ENCODE measurements around the gene ZNF107.

Gene ZNF107

GRCh38 chr7:64621656-64622055, 44.3 kb upstream of the ZNF107 start:
- no peak overlapping the region for H3K4me3 ChIP-seq (ENCODE audit: low read depth, low read length, poor library complexity, severe bottlenecking)
- no peaks in the 10 kb centered on the region for H4K20me1 ChIP-seq (ENCODE audit: insufficient read depth, low read length)
- no peaks in the 10 kb centered on the region for H3K79me2 ChIP-seq (ENCODE audit: insufficient read depth, low read length)
- H3K4me2 ChIP-seq (ENCODE audit: low read length): no peak overlapping the region
- no peaks in the 10 kb centered on the region for H3K27me3 ChIP-seq (ENCODE audit: insufficient read depth, low read length)
- no peak overlapping the region for H3K9ac ChIP-seq (ENCODE audit: low read length)
- no peak for TF ChIP-seq EZH2 (IDR thresholded peaks at IDR 0.05; ENCODE audit: borderline replicate concordance, low read length)
- TF ChIP-seq, protein P1, sequence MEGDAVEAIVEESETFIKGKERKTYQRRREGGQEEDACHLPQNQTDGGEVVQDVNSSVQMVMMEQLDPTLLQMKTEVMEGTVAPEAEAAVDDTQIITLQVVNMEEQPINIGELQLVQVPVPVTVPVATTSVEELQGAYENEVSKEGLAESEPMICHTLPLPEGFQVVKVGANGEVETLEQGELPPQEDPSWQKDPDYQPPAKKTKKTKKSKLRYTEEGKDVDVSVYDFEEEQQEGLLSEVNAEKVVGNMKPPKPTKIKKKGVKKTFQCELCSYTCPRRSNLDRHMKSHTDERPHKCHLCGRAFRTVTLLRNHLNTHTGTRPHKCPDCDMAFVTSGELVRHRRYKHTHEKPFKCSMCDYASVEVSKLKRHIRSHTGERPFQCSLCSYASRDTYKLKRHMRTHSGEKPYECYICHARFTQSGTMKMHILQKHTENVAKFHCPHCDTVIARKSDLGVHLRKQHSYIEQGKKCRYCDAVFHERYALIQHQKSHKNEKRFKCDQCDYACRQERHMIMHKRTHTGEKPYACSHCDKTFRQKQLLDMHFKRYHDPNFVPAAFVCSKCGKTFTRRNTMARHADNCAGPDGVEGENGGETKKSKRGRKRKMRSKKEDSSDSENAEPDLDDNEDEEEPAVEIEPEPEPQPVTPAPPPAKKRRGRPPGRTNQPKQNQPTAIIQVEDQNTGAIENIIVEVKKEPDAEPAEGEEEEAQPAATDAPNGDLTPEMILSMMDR (IDR thresholded peaks at IDR 0.05; ENCODE audit: low read length): peak; percentile 29; the same call in 1 of the 2 replicates
- no peaks in the 10 kb centered on the region for H3K9me2 ChIP-seq (ENCODE audit: low read depth, low read length)
- no peaks in the 10 kb centered on the region for H3K4me1 ChIP-seq (ENCODE audit: insufficient read depth, low read length, severe bottlenecking)
- H3K36me3 ChIP-seq (ENCODE audit: insufficient read depth, low read length): no peaks in the 10 kb centered on the region
- H3K9me3 ChIP-seq (ENCODE audit: low read length): peaks cover 13% of the 10 kb centered on the region
- no peak overlapping the region for H2AFZ ChIP-seq (ENCODE audit: low read length)
- H3K27ac ChIP-seq (ENCODE audit: low read depth, low read length, poor library complexity, severe bottlenecking): no peak overlapping the region
- no peaks in the 10 kb centered on the region for H3F3A ChIP-seq (ENCODE audit: insufficient read depth, low read length)

DNA sequence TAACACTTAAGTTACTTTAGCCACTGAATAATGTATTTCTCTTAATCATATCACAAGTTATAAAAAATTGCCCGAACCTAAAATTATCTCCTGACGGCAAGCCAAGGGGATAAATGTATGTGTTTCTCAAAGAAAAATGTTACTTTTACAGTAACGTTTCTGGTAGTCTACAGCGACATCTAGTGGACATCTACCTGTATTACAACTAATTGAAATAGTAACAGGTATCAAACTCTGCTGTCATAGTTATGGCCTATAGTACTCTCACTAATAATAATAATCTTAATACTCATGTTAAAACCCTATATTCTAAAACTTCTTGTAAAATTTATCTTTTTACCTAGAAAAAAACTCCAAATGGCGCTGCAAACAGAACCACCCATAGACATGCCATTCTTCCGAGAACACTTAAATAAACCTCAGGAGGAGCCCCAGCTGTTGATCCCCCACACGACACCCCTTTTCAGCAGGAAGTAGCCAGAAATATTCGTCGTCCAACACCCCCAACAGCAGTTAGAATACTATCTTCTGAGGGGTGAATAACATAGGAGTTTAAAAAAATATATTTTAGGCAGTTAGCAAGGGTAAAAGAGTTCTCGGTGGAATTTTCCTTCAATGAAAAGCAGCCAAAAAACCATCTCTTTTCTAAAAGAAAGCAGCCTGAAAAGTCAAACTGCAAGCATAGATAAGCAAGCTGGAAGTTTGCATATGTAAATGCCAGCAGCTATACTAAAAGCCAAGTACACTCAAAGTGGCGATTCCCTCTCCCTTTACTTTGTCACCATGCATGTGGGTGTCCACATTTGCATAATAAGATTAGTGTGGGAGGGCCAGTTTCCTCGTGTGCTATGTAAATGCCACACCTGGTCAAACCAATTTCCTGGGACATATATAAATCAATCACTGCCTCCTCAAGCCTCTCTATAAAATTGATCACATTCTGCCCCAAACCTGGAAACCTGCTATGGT, 40.5 kb upstream of the ZNF107 start:
- H3K4me2 ChIP-seq (ENCODE audit: low read length): no peak overlapping the region
- H3K79me2 ChIP-seq (ENCODE audit: insufficient read depth, low read length): no peaks in the 10 kb centered on the region
- no peaks in the 10 kb centered on the region for H3K27me3 ChIP-seq (ENCODE audit: insufficient read depth, low read length)
- H2AFZ ChIP-seq (ENCODE audit: low read length): no peak overlapping the region
- H3K27ac ChIP-seq (ENCODE audit: low read depth, low read length, poor library complexity, severe bottlenecking): no peak overlapping the region
- no peak overlapping the region for H3K9ac ChIP-seq (ENCODE audit: low read length)
- H3K36me3 ChIP-seq (ENCODE audit: insufficient read depth, low read length): no peaks in the 10 kb centered on the region
- H3K9me2 ChIP-seq (ENCODE audit: low read depth, low read length): no peaks in the 10 kb centered on the region
- no peaks in the 10 kb centered on the region for H3F3A ChIP-seq (ENCODE audit: insufficient read depth, low read length)
- H3K4me1 ChIP-seq (ENCODE audit: insufficient read depth, low read length, severe bottlenecking): no peaks in the 10 kb centered on the region
- no peaks in the 10 kb centered on the region for H4K20me1 ChIP-seq (ENCODE audit: insufficient read depth, low read length)
- H3K9me3 ChIP-seq (ENCODE audit: low read length): peaks cover under 1% of the 10 kb centered on the region; the same call in 1 of the 2 replicates
- H3K4me3 ChIP-seq (ENCODE audit: low read depth, low read length, poor library complexity, severe bottlenecking): no peak overlapping the region
- TF ChIP-seq, protein P1 (IDR thresholded peaks at IDR 0.05; ENCODE audit: low read length): peak; percentile 94
- no peak for TF ChIP-seq EZH2 (IDR thresholded peaks at IDR 0.05; ENCODE audit: borderline replicate concordance, low read length)

DNA sequence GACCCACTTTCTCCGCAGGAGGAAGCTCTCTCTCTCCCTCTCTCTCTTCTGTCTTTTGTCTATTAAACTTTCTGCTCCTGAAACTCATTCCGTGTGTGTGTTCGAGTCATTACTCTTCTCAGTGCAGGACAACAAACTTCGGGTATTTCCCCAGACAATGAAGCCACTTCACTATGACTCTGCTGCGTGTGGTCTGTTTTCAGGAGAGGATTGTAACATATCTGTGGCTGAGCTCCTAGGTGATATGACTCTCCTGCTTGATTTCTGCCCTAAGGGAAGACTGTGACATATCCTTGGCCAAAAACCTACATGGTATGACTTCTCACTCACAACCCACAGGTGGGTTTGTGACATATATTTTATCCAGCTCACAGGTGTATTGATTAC, 39.9 kb upstream of the ZNF107 start:
- H4K20me1 ChIP-seq (ENCODE audit: insufficient read depth, low read length): no peaks in the 10 kb centered on the region
- no peak overlapping the region for H3K9ac ChIP-seq (ENCODE audit: low read length)
- no peaks in the 10 kb centered on the region for H3K9me2 ChIP-seq (ENCODE audit: low read depth, low read length)
- no peaks in the 10 kb centered on the region for H3F3A ChIP-seq (ENCODE audit: insufficient read depth, low read length)
- no peak overlapping the region for H2AFZ ChIP-seq (ENCODE audit: low read length)
- H3K27me3 ChIP-seq (ENCODE audit: insufficient read depth, low read length): no peaks in the 10 kb centered on the region
- H3K4me1 ChIP-seq (ENCODE audit: insufficient read depth, low read length, severe bottlenecking): no peaks in the 10 kb centered on the region
- H3K79me2 ChIP-seq (ENCODE audit: insufficient read depth, low read length): no peaks in the 10 kb centered on the region
- no peak overlapping the region for H3K27ac ChIP-seq (ENCODE audit: low read depth, low read length, poor library complexity, severe bottlenecking)
- TF ChIP-seq, protein P1 (IDR thresholded peaks at IDR 0.05; ENCODE audit: low read length): no peak
- H3K9me3 ChIP-seq (ENCODE audit: low read length): no peaks in the 10 kb centered on the region
- no peak overlapping the region for H3K4me3 ChIP-seq (ENCODE audit: low read depth, low read length, poor library complexity, severe bottlenecking)
- H3K4me2 ChIP-seq (ENCODE audit: low read length): no peak overlapping the region
- no peaks in the 10 kb centered on the region for H3K36me3 ChIP-seq (ENCODE audit: insufficient read depth, low read length)
